Measurements from ENCODE around the gene PAOX.

PAOX gene

DNA sequence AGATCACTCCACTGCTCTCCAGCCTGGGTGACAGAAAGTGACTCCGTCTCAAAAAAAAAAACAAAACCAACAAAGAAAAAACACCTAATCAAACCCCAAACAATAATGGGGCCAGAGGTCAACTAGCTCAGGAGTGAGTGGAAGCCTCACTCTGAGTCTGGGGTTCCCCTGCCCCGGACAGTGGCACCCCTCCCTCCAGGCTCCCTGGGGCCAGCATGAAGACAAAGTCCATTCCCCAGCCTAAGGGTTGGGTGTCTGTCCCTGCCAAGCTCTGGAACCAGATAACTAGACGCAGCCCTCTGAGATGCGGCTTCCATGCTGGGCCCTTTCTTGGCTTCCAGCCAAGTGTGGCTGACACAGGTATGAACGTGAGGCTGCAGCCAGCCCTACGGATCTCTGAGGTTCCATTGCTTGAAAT lies 19.5 kb upstream of the PAOX start:
- no peaks in the 10 kb centered on the region for H3K9me3 ChIP-seq (ENCODE audit: insufficient read depth, low read length)
- no peaks in the 10 kb centered on the region for H3K79me2 ChIP-seq (ENCODE audit: insufficient read depth, low read length)
- H3K9me2 ChIP-seq (replicated peaks; ENCODE audit: insufficient read depth, low read length): no peaks in the 10 kb centered on the region
- no peak overlapping the region for H3K27ac ChIP-seq (ENCODE audit: low read depth, low read length)
- H3K4me3 ChIP-seq (ENCODE audit: insufficient read depth, low read length, poor library complexity, severe bottlenecking): no peak overlapping the region
- H3F3A ChIP-seq (ENCODE audit: insufficient read depth): no peaks in the 10 kb centered on the region
- H3K9ac ChIP-seq (ENCODE audit: low read length): no peak overlapping the region
- H3K4me2 ChIP-seq (ENCODE audit: low read depth, low read length, poor library complexity, severe bottlenecking): no peak overlapping the region
- H4K20me1 ChIP-seq (ENCODE audit: low read depth, low read length): no peaks in the 10 kb centered on the region
- no peaks in the 10 kb centered on the region for H3K36me3 ChIP-seq (ENCODE audit: low read length)
- TF ChIP-seq, protein P1, sequence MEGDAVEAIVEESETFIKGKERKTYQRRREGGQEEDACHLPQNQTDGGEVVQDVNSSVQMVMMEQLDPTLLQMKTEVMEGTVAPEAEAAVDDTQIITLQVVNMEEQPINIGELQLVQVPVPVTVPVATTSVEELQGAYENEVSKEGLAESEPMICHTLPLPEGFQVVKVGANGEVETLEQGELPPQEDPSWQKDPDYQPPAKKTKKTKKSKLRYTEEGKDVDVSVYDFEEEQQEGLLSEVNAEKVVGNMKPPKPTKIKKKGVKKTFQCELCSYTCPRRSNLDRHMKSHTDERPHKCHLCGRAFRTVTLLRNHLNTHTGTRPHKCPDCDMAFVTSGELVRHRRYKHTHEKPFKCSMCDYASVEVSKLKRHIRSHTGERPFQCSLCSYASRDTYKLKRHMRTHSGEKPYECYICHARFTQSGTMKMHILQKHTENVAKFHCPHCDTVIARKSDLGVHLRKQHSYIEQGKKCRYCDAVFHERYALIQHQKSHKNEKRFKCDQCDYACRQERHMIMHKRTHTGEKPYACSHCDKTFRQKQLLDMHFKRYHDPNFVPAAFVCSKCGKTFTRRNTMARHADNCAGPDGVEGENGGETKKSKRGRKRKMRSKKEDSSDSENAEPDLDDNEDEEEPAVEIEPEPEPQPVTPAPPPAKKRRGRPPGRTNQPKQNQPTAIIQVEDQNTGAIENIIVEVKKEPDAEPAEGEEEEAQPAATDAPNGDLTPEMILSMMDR (IDR thresholded peaks at IDR 0.05; ENCODE audit: insufficient read depth, low read length, poor library complexity, severe bottlenecking): no peak
- TF ChIP-seq EZH2phosphoT487 (conservative IDR thresholded peaks at IDR 0.05; ENCODE audit: low read length): no peak
- no peak overlapping the region for H2AFZ ChIP-seq (ENCODE audit: low read depth, low read length, severe bottlenecking)
- no peaks in the 10 kb centered on the region for H3K27me3 ChIP-seq (ENCODE audit: low read length)

DNA sequence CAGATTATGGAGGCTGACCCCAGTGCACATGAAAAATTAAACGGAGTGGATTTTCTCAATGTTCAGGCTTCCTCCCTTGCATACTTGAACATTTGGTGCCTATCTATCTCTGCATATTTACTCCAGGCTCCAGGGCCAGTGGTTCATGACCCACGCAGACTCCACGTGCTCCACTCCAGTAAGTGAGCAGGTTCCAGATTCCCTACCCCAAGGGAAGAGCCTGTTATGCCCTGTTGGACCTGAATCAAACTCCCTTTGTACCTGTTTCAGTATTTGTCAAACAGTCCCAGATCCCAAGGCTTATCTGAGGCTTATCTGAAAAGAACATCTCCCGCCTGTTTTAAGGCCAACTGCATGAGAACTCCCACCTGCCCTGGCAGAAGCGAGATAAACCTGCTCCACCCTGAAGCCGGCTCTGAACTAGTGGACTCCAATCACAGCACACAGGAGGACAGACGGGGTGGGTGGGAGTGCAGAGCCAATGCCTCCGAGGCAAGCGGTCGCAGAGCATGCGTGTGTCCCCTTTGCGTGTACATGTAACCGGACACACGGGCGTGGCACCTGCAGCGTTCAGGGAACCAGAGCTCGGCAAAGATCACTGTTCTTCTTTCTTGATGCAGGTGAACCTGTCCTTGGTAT lies 19.0 kb upstream of the PAOX start:
- H2AFZ ChIP-seq (ENCODE audit: low read depth, low read length, severe bottlenecking): no peak overlapping the region
- no peaks in the 10 kb centered on the region for H3K36me3 ChIP-seq (ENCODE audit: low read length)
- no peaks in the 10 kb centered on the region for H3K79me2 ChIP-seq (ENCODE audit: insufficient read depth, low read length)
- no peaks in the 10 kb centered on the region for H3K9me2 ChIP-seq (replicated peaks; ENCODE audit: insufficient read depth, low read length)
- H3K27me3 ChIP-seq (ENCODE audit: low read length): no peaks in the 10 kb centered on the region
- H3K9me3 ChIP-seq (ENCODE audit: insufficient read depth, low read length): no peaks in the 10 kb centered on the region
- H3K4me2 ChIP-seq (ENCODE audit: low read depth, low read length, poor library complexity, severe bottlenecking): no peak overlapping the region
- H4K20me1 ChIP-seq (ENCODE audit: low read depth, low read length): no peaks in the 10 kb centered on the region
- no peak for TF ChIP-seq EZH2phosphoT487 (conservative IDR thresholded peaks at IDR 0.05; ENCODE audit: low read length)
- TF ChIP-seq, protein P1 (IDR thresholded peaks at IDR 0.05; ENCODE audit: insufficient read depth, low read length, poor library complexity, severe bottlenecking): no peak
- H3K4me3 ChIP-seq (ENCODE audit: insufficient read depth, low read length, poor library complexity, severe bottlenecking): no peak overlapping the region
- no peak overlapping the region for H3K27ac ChIP-seq (ENCODE audit: low read depth, low read length)
- no peaks in the 10 kb centered on the region for H3F3A ChIP-seq (ENCODE audit: insufficient read depth)
- no peak overlapping the region for H3K9ac ChIP-seq (ENCODE audit: low read length)

DNA sequence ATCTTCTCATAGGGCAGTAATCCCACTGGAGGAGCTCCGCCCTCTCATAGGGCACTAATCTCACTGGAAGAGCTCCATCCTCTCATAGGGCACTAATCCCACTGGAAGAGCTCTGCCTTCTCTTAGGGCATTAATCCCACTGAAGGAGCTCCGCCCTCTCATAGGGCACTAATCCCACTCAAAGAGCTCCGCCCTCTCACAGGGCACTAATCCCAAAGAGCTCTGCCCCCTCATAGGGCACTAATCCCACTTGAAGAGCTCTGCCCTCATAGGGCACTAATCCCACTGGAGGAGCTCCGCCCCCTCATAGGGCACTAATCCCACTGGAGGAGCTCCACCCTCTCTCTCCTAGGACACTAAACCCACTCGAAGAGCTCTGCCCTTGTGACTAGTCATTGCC lies 17.8 kb upstream of the PAOX start:
- Histone ChIP-seq H3K4me3 (ENCODE audit: insufficient read depth, low read length, poor library complexity, severe bottlenecking) (no peak overlapping the region), H3K9me2 (replicated peaks; ENCODE audit: insufficient read depth, low read length) (no peaks in the 10 kb centered on the region), H3F3A (ENCODE audit: insufficient read depth) (no peaks in the 10 kb centered on the region), H3K36me3 (ENCODE audit: low read length) (no peaks in the 10 kb centered on the region), H3K27ac (ENCODE audit: low read depth, low read length) (no peak overlapping the region), H3K9ac (ENCODE audit: low read length) (no peak overlapping the region), H3K27me3 (ENCODE audit: low read length) (no peaks in the 10 kb centered on the region), H4K20me1 (ENCODE audit: low read depth, low read length) (no peaks in the 10 kb centered on the region), H3K4me2 (ENCODE audit: low read depth, low read length, poor library complexity, severe bottlenecking) (no peak overlapping the region), H2AFZ (ENCODE audit: low read depth, low read length, severe bottlenecking) (no peak overlapping the region), H3K9me3 (ENCODE audit: insufficient read depth, low read length) (no peaks in the 10 kb centered on the region), H3K79me2 (ENCODE audit: insufficient read depth, low read length) (no peaks in the 10 kb centered on the region)
- TF ChIP-seq, protein P1 (IDR thresholded peaks at IDR 0.05; ENCODE audit: insufficient read depth, low read length, poor library complexity, severe bottlenecking): no peak
- no peak for TF ChIP-seq EZH2phosphoT487 (conservative IDR thresholded peaks at IDR 0.05; ENCODE audit: low read length)
